CD4-positive, alpha-beta memory T cell (primary cell): ENCODE measurements around the gene EML6. TPM values are rescaled to one million over a fixed set of nuclear protein-coding genes. Genes with fewer than 3 reads are reported as not detected.
A peak's percentile ranks its signal among the peaks of the same experiment; 100 is the strongest.

Source experiments
- CTCF ChIA-PET: fragments of 350-600 bp; sonication (Branson Sonifier 250); formaldehyde crosslinking; loops from one replicate; lab custom pipeline; 2021; ENCODE audit warnings: inconsistent platforms; ENCODE audit not compliant: partially characterized antibody; lab: Charles Lee
- POLR2A ChIA-PET: fragments of 350-600 bp; sonication (Branson Sonifier 250); formaldehyde crosslinking; loops from one replicate; lab custom pipeline; 2021; ENCODE audit not compliant: partially characterized antibody; lab: Charles Lee
- DNase-seq, 5 donors: peaks; one replicate each; pipeline versions ENCODE4 v3.0.0 to v3.0.0-alpha.2; 2020 to 2022; ENCODE audit warnings: mixed read lengths in 1 of 5
- H3K27ac ChIP-seq: one replicate; pipeline ENCODE4 v1.7.0; 2013; ENCODE audit warnings: low read depth, low read length
- H3K27me3 ChIP-seq: 2 replicates; pipeline ENCODE4 v1.7.0; 2013; ENCODE audit warnings: mild to moderate bottlenecking, low read length, moderate library complexity; ENCODE audit not compliant: insufficient read depth
- H3K36me3 ChIP-seq: 2 replicates; pipeline ENCODE4 v1.7.0; 2013; ENCODE audit warnings: mild to moderate bottlenecking, low read length, moderate library complexity; ENCODE audit not compliant: insufficient read depth
- H3K4me1 ChIP-seq: 2 replicates; pipeline ENCODE4 v1.7.0; 2013; ENCODE audit warnings: mild to moderate bottlenecking, low read length, moderate library complexity; ENCODE audit not compliant: insufficient read depth
- H3K4me3 ChIP-seq, 2 donors: one replicate each; pipeline ENCODE4 v1.7.0; 2013; ENCODE audit warnings: low read length in 2 of 2, mild to moderate bottlenecking in 1 of 2
- H3K9me3 ChIP-seq, 2 donors: one replicate each; pipeline ENCODE4 v1.7.0; 2013; ENCODE audit warnings: low read length in 2 of 2, control low read depth in 1 of 2; ENCODE audit not compliant: control insufficient read depth in 1 of 2
- H3K27ac Mint-ChIP-seq, 7 donors: one replicate each; pipeline ENCODE4 v1.8.0; 2020 to 2021; ENCODE audit warnings: mixed read lengths in 7 of 7, mild to moderate bottlenecking in 6 of 7, inconsistent platforms in 3 of 7, moderate library complexity in 3 of 7
- H3K27me3 Mint-ChIP-seq, 2 donors: one replicate each; pipeline ENCODE4 v1.8.0; 2020 to 2021; ENCODE audit warnings: mixed read lengths in 2 of 2
- H3K36me3 Mint-ChIP-seq, 2 donors: one replicate each; pipeline ENCODE4 v1.8.0; 2020 to 2021; ENCODE audit warnings: mixed read lengths in 2 of 2, inconsistent platforms in 1 of 2, mild to moderate bottlenecking in 1 of 2
- H3K4me1 Mint-ChIP-seq, 4 donors: one replicate each; pipeline ENCODE4 v1.8.0; 2020 to 2021; ENCODE audit warnings: mixed read lengths in 4 of 4, mild to moderate bottlenecking in 1 of 4
- H3K4me3 Mint-ChIP-seq, 8 donors: one replicate each; pipeline ENCODE4 v1.8.0; 2020 to 2021; ENCODE audit warnings: mixed read lengths in 8 of 8, mild to moderate bottlenecking in 7 of 8, moderate library complexity in 6 of 8, inconsistent platforms in 3 of 8
- H3K9me3 Mint-ChIP-seq, 8 donors: one replicate each; pipeline ENCODE4 v1.8.0; 2020 to 2021; ENCODE audit warnings: mixed read lengths in 8 of 8, mild to moderate bottlenecking in 5 of 8, inconsistent platforms in 3 of 8, moderate library complexity in 1 of 8
- intact Hi-C: fragments of 100-400 bp; cut with micrococcal nuclease; formaldehyde crosslinking; loops from one replicate; pipeline ENCODE4 v1.15.1; 2023
- polyA plus RNA-seq, 2 donors: library from polyadenylated mRNA; unstranded; fragments of 300-500 nt; fragmentation: Illumina TruSeq; gene quantifications; one replicate each; pipeline ENCODE4 v1.2.3, GENCODE V29; 2021
- total RNA-seq, 2 experiments: library from RNA; stranded (reverse); gene quantifications; one replicate each; pipeline ENCODE4 v1.2.3, GENCODE V29; 2021

Gene EML6
- total and polyA plus RNA-seq, 4 experiments from 2014 or later: 0.02 to 3.9 (median 1.8) TPM; not detected in 1

GRCh38 chr2:54977149-54977548 lies 253.7 kb downstream of the EML6 start:
- Histone ChIP-seq H3K27me3 (no peaks in the 10 kb centered on the region), H3K36me3 (peaks cover 3% of the 10 kb centered on the region), H3K4me1 (peaks cover 21% of the 10 kb centered on the region), H3K27ac (no peak overlapping the region), H3K4me3 (no peak overlapping the region), H3K9me3 (no peaks in the 10 kb centered on the region)
- intact Hi-C loops: no loop called here
- Mint-ChIP-seq H3K9me3 (no peaks in the 10 kb centered on the region), H3K27ac (peak overlapping the region in 6 of 7 donors; percentile 0 to 86 (median 34)), H3K4me1 (peaks cover 23 to 56% (median 39%) of the 10 kb centered on the region in 4 donors), H3K27me3 (no peaks in the 10 kb centered on the region), H3K4me3 (no peak overlapping the region), H3K36me3 (peaks cover 29 to 59% of the 10 kb centered on the region in 2 donors)
- CTCF ChIA-PET: interaction anchor here (0.6 to 1.2 kb wide), 3 partner anchors 18 to 191 kb away, joined by 3 to 5 read pairs (median 3); no protein-coding TSS in a partner anchor
- POLR2A ChIA-PET: interaction anchor here (1.1 to 2.0 kb wide), 3 partner anchors 9 to 15 kb away, joined by 3 to 8 read pairs (median 4); no protein-coding TSS in a partner anchor
- no peak for DNase-seq

GRCh38 chr2:54979321-54980044 lies 256.0 kb downstream of the EML6 start:
- Histone ChIP-seq H3K27ac (no peak overlapping the region), H3K36me3 (peaks cover 3% of the 10 kb centered on the region), H3K9me3 (no peaks in the 10 kb centered on the region), H3K27me3 (no peaks in the 10 kb centered on the region), H3K4me1 (peaks cover 34% of the 10 kb centered on the region), H3K4me3 (no peak overlapping the region)
- ChIA-PET CTCF (interaction anchor here (0.7 to 1.7 kb wide), 2 partner anchors 141 to 278 kb away, joined by 3 read pairs; no protein-coding TSS in a partner anchor), POLR2A (no interaction called here)
- peaks cover 27 to 57% of the 10 kb centered on the region in 2 donors for H3K36me3 Mint-ChIP-seq
- peak overlapping the region in 3 of 7 donors; percentile 15 to 64 (median 62) for H3K27ac Mint-ChIP-seq
- H3K4me3 Mint-ChIP-seq: no peak overlapping the region
- no peaks in the 10 kb centered on the region for H3K9me3 Mint-ChIP-seq
- no peaks in the 10 kb centered on the region for H3K27me3 Mint-ChIP-seq
- H3K4me1 Mint-ChIP-seq: peaks cover 33 to 78% (median 49%) of the 10 kb centered on the region in 4 donors
- DNase-seq: no peak
- intact Hi-C loops: no loop called here

GRCh38 chr2:54981385-54981784 lies 257.9 kb downstream of the EML6 start:
- no peak for DNase-seq
- Histone ChIP-seq H3K27ac (no peak overlapping the region), H3K36me3 (peaks cover 5% of the 10 kb centered on the region), H3K27me3 (no peaks in the 10 kb centered on the region), H3K9me3 (no peaks in the 10 kb centered on the region), H3K4me3 (no peak overlapping the region), H3K4me1 (peaks cover 39% of the 10 kb centered on the region)
- ChIA-PET CTCF (no interaction called here), POLR2A (no interaction called here)
- H3K9me3 Mint-ChIP-seq: no peaks in the 10 kb centered on the region
- peaks cover 34 to 67% (median 49%) of the 10 kb centered on the region in 4 donors for H3K4me1 Mint-ChIP-seq
- no peaks in the 10 kb centered on the region for H3K27me3 Mint-ChIP-seq
- peak overlapping the region in 1 of 7 donors; percentile 48 for H3K27ac Mint-ChIP-seq
- intact Hi-C loops: no loop called here
- peaks cover 34 to 54% of the 10 kb centered on the region in 2 donors for H3K36me3 Mint-ChIP-seq
- H3K4me3 Mint-ChIP-seq: no peak overlapping the region

- POLR2A ChIA-PET: no interaction called here
- H3K4me1 Mint-ChIP-seq: peaks cover 29 to 58% (median 42%) of the 10 kb centered on the region in 4 donors
- no peak overlapping the region for H3K4me3 ChIP-seq
- CTCF ChIA-PET: no interaction called here
- no peak for DNase-seq
- H3K9me3 ChIP-seq: no peaks in the 10 kb centered on the region
- H3K27ac Mint-ChIP-seq: peak overlapping the region in 5 of 7 donors; percentile 3 to 44 (median 32)
- no peak overlapping the region for H3K27ac ChIP-seq
- no peaks in the 10 kb centered on the region for H3K27me3 ChIP-seq
- H3K4me1 ChIP-seq: peaks cover 25% of the 10 kb centered on the region
- H3K36me3 ChIP-seq: peaks cover 17% of the 10 kb centered on the region
- no peaks in the 10 kb centered on the region for H3K27me3 Mint-ChIP-seq
- no peak overlapping the region for H3K4me3 Mint-ChIP-seq
- intact Hi-C loops: no loop called here
- H3K9me3 Mint-ChIP-seq: no peaks in the 10 kb centered on the region
- H3K36me3 Mint-ChIP-seq: peaks cover 40 to 58% of the 10 kb centered on the region in 2 donors
Measured at GRCh38 chr2:54983345-54984220, 260.1 kb downstream of the EML6 start.

- Mint-ChIP-seq H3K9me3 (no peaks in the 10 kb centered on the region), H3K27ac (peak overlapping the region in 2 of 7 donors; percentile 27 to 54), H3K4me3 (no peak overlapping the region), H3K4me1 (peaks cover 31 to 61% (median 44%) of the 10 kb centered on the region in 4 donors), H3K27me3 (no peaks in the 10 kb centered on the region), H3K36me3 (peaks cover 40 to 56% of the 10 kb centered on the region in 2 donors)
- Histone ChIP-seq H3K27me3 (no peaks in the 10 kb centered on the region), H3K36me3 (peaks cover 17% of the 10 kb centered on the region), H3K27ac (no peak overlapping the region), H3K4me3 (no peak overlapping the region), H3K4me1 (peaks cover 26% of the 10 kb centered on the region), H3K9me3 (no peaks in the 10 kb centered on the region)
- intact Hi-C loops: no loop called here
- ChIA-PET CTCF (no interaction called here), POLR2A (no interaction called here)
- no peak for DNase-seq
Measured at GRCh38 chr2:54984476-54984875, 261.0 kb downstream of the EML6 start.

GRCh38 chr2:54986264-54986663 lies 262.8 kb downstream of the EML6 start:
- H3K9me3 Mint-ChIP-seq: no peaks in the 10 kb centered on the region
- H3K4me3 ChIP-seq: no peak overlapping the region
- peaks cover 25% of the 10 kb centered on the region for H3K4me1 ChIP-seq
- no peaks in the 10 kb centered on the region for H3K27me3 ChIP-seq
- peaks cover 32 to 45% of the 10 kb centered on the region in 2 donors for H3K36me3 Mint-ChIP-seq
- no peaks in the 10 kb centered on the region for H3K9me3 ChIP-seq
- peak overlapping the region in 1 of 8 donors; percentile 34 for H3K4me3 Mint-ChIP-seq
- no peak overlapping the region for H3K27ac ChIP-seq
- intact Hi-C loops: no loop called here
- ChIA-PET POLR2A (interaction anchor here (1.0 kb wide), 1 partner anchor 9 kb away, joined by 3 read pairs; no protein-coding TSS in a partner anchor), CTCF (no interaction called here)
- peaks cover 28 to 54% (median 41%) of the 10 kb centered on the region in 4 donors for H3K4me1 Mint-ChIP-seq
- H3K36me3 ChIP-seq: peaks cover 17% of the 10 kb centered on the region
- H3K27me3 Mint-ChIP-seq: no peaks in the 10 kb centered on the region
- H3K27ac Mint-ChIP-seq: no peak overlapping the region
- DNase-seq: no peak

GRCh38 chr2:54988612-54989011 lies 265.1 kb downstream of the EML6 start:
- Histone ChIP-seq H3K9me3 (no peaks in the 10 kb centered on the region), H3K4me1 (peaks cover 27% of the 10 kb centered on the region), H3K36me3 (peaks cover 14% of the 10 kb centered on the region), H3K4me3 (no peak overlapping the region), H3K27ac (no peak overlapping the region), H3K27me3 (no peaks in the 10 kb centered on the region)
- ChIA-PET CTCF (no interaction called here), POLR2A (no interaction called here)
- intact Hi-C loops: no loop called here
- H3K9me3 Mint-ChIP-seq: no peaks in the 10 kb centered on the region
- no peaks in the 10 kb centered on the region for H3K27me3 Mint-ChIP-seq
- no peak for DNase-seq
- H3K27ac Mint-ChIP-seq: peak overlapping the region in 3 of 7 donors; percentile 9 to 18 (median 13)
- H3K4me1 Mint-ChIP-seq: peaks cover 36 to 63% (median 44%) of the 10 kb centered on the region in 4 donors
- H3K4me3 Mint-ChIP-seq: no peak overlapping the region
- peaks cover 24 to 31% of the 10 kb centered on the region in 2 donors for H3K36me3 Mint-ChIP-seq
